Fibroblast of mammary gland (primary cell): Measurements from ENCODE around the gene PROX1.

Experiments used
- DNase-seq: peaks from one replicate; pipeline ENCODE4 v3.0.0-alpha.2; 2010; ENCODE audit warnings: low read depth
- H3K4me3 ChIP-seq: 2 replicates; pipeline ENCODE4 v1.5.1; 2011; ENCODE audit warnings: low read depth, mild to moderate bottlenecking, low read length, moderate library complexity; ENCODE audit not compliant: control insufficient read depth
- TF ChIP-seq, protein P1 (sequence below): conservative IDR thresholded peaks from 2 replicates; pipeline ENCODE4 v1.5.1; 2011; ENCODE audit warnings: low read depth, low read length, inconsistent platforms; ENCODE audit not compliant: control insufficient read depth, insufficient read depth

Gene PROX1

GRCh38 chr1:214026985-214027384 lies 39.2 kb downstream of the PROX1 start:
- TF ChIP-seq, protein P1, sequence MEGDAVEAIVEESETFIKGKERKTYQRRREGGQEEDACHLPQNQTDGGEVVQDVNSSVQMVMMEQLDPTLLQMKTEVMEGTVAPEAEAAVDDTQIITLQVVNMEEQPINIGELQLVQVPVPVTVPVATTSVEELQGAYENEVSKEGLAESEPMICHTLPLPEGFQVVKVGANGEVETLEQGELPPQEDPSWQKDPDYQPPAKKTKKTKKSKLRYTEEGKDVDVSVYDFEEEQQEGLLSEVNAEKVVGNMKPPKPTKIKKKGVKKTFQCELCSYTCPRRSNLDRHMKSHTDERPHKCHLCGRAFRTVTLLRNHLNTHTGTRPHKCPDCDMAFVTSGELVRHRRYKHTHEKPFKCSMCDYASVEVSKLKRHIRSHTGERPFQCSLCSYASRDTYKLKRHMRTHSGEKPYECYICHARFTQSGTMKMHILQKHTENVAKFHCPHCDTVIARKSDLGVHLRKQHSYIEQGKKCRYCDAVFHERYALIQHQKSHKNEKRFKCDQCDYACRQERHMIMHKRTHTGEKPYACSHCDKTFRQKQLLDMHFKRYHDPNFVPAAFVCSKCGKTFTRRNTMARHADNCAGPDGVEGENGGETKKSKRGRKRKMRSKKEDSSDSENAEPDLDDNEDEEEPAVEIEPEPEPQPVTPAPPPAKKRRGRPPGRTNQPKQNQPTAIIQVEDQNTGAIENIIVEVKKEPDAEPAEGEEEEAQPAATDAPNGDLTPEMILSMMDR = no peak
- no peak for DNase-seq
- H3K4me3 ChIP-seq = no peak overlapping the region

DNA sequence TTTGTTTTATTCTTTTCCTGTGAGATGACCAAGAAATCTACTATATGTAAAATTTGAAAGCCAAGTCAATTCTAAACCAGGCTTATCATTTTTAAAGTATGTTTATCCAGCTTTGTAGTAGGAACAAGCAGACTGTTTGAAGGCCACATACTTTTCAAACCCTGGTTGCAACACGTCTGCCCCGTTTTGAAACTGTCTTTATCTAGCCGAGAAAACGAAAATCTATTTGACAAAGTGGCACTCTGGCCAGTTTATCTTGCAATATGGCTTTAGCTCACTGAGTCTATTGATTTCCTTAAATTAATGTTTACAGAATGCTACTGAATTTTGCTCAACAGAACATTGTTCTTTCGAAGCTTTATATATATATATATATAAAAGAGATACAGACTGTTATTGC lies 39.7 kb downstream of the PROX1 start:
- no peak overlapping the region for H3K4me3 ChIP-seq
- TF ChIP-seq, protein P1 = no peak
- DNase-seq = no peak

- DNase-seq = no peak
- TF ChIP-seq, protein P1 = no peak
- H3K4me3 ChIP-seq = no peak overlapping the region
Measured at GRCh38 chr1:214028095-214028494, 40.3 kb downstream of the PROX1 start.

DNA sequence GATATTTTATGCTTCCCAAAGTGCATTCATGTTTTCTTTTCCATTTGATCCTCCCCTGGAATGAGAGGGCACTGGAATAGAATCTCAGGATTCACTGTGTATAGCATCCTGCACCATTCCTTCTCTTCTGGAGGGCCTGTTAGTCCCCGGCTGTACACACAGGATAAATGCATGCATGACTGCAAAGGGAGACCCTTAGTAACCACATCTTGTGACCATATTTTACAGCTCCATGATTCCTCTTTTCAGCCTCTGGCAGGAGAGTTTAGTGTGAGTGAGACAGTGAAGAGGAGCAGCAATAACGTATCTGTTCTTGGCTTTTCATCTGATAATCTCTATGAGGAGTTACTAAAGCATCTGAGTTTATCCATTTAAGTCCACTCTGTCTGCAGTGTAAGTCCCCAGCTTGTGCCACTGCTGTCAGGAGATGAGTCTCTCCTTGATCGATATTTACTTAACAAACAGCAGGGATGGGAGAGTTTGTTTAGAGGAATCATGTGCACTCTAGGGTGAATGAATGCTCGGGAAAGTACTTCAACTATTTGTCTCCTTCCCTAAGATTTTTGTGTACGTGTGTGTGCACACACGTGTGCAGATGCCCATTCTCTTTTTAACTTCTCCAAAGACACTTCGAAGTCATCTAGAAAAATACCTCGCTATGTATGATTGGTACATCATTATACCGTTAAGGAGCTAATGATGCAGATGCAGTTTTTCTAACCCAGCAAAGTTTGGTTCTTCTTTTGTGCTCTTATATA lies 41.1 kb downstream of the PROX1 start:
- no peak for DNase-seq
- H3K4me3 ChIP-seq = no peak overlapping the region
- TF ChIP-seq, protein P1 = no peak

GRCh38 chr1:214029796-214030195 lies 42.0 kb downstream of the PROX1 start:
- no peak overlapping the region for H3K4me3 ChIP-seq
- TF ChIP-seq, protein P1 = no peak
- no peak for DNase-seq

GRCh38 chr1:214031267-214031650 lies 43.5 kb downstream of the PROX1 start:
- TF ChIP-seq, protein P1 = no peak
- no peak overlapping the region for H3K4me3 ChIP-seq
- DNase-seq = no peak

DNA sequence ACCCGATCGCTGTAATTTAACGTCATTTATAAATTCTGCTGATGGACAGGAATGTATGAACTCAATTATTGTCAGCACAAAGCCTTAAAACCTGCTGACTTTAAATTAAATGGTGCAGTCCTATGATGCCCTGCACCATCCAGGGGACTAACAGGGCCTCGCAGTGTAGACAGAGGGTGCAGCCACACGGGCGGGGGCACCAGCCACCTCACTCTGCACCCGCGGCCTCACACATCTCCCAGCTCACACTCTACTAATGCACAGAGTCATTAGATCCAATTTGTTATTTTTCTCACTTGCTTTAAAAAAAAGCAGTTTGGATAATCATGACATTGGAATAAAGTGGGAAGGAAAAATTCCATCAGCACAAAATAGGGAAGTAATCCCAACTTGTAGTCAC lies 49.7 kb downstream of the PROX1 start:
- TF ChIP-seq, protein P1 = no peak
- DNase-seq = no peak
- H3K4me3 ChIP-seq = no peak overlapping the region
